ENCODE data around the gene FOXN3. TPM values are rescaled to one million over a fixed set of nuclear protein-coding genes. Genes with fewer than 3 reads are reported as not detected.

FOXN3 gene
- total RNA-seq, 1 experiment from 2014 or later, result 8.8 TPM

DNA sequence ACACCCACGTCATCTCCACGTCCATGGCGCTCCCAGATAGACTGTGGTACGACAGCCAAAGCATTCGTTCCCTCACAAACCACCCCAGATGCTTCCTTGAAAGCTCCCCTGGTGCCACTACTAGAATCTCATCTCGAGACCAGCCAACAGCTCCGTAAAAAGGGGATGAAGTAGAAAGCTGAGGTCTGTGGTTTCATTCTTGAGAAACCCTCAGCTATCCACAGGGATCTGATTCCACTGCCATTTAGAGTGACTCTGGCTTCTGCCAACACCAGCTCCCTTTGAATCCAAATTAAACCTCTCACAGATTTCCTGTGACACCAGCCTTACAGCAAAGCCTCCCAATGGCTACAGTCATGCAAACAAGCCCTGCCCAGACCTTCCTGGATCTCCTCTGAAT is 18.5 kb upstream of the FOXN3 start:
- Histone ChIP-seq H3K9me3 (ENCODE audit: control insufficient read depth, insufficient read depth, low read depth, low read length) (no peaks in the 10 kb centered on the region), H3K4me3 (ENCODE audit: low read depth in 2 of 2, low read length in 2 of 2) (no peak overlapping the region), H3K27ac (ENCODE audit: low read length) (no peak overlapping the region), H3K4me1 (ENCODE audit: control insufficient read depth, insufficient read depth, low read length) (no peaks in the 10 kb centered on the region), H3K27me3 (ENCODE audit: control insufficient read depth, insufficient read depth, low read length) (no peaks in the 10 kb centered on the region), H3K36me3 (ENCODE audit: control insufficient read depth, insufficient read depth, low read length) (no peaks in the 10 kb centered on the region)
- in situ Hi-C loops (cut with HindIII; ENCODE audit: low pct_unique_long_range_greater_than_20kb, low sequenced_read_pairs) (no loop called here), intact Hi-C loops (cut with micrococcal nuclease; ENCODE audit: unreplicated experiment) (no loop called here)
- no TSS peak for BruUV-seq (replicated peaks)
- ChIA-PET POLR2A (no interaction called here), CTCF (no interaction called here)
- no peak for TF ChIP-seq TCF7L2 (IDR thresholded peaks at IDR 0.05; ENCODE audit: low read depth, low read length)
- TF ChIP-seq, protein P1, sequence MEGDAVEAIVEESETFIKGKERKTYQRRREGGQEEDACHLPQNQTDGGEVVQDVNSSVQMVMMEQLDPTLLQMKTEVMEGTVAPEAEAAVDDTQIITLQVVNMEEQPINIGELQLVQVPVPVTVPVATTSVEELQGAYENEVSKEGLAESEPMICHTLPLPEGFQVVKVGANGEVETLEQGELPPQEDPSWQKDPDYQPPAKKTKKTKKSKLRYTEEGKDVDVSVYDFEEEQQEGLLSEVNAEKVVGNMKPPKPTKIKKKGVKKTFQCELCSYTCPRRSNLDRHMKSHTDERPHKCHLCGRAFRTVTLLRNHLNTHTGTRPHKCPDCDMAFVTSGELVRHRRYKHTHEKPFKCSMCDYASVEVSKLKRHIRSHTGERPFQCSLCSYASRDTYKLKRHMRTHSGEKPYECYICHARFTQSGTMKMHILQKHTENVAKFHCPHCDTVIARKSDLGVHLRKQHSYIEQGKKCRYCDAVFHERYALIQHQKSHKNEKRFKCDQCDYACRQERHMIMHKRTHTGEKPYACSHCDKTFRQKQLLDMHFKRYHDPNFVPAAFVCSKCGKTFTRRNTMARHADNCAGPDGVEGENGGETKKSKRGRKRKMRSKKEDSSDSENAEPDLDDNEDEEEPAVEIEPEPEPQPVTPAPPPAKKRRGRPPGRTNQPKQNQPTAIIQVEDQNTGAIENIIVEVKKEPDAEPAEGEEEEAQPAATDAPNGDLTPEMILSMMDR (IDR thresholded peaks at IDR 0.05), result no peak
- no peak for TF ChIP-seq SIN3A (IDR thresholded peaks at IDR 0.05; ENCODE audit: borderline replicate concordance, insufficient read depth, low read depth, low read length)
- TF ChIP-seq, protein P2, sequence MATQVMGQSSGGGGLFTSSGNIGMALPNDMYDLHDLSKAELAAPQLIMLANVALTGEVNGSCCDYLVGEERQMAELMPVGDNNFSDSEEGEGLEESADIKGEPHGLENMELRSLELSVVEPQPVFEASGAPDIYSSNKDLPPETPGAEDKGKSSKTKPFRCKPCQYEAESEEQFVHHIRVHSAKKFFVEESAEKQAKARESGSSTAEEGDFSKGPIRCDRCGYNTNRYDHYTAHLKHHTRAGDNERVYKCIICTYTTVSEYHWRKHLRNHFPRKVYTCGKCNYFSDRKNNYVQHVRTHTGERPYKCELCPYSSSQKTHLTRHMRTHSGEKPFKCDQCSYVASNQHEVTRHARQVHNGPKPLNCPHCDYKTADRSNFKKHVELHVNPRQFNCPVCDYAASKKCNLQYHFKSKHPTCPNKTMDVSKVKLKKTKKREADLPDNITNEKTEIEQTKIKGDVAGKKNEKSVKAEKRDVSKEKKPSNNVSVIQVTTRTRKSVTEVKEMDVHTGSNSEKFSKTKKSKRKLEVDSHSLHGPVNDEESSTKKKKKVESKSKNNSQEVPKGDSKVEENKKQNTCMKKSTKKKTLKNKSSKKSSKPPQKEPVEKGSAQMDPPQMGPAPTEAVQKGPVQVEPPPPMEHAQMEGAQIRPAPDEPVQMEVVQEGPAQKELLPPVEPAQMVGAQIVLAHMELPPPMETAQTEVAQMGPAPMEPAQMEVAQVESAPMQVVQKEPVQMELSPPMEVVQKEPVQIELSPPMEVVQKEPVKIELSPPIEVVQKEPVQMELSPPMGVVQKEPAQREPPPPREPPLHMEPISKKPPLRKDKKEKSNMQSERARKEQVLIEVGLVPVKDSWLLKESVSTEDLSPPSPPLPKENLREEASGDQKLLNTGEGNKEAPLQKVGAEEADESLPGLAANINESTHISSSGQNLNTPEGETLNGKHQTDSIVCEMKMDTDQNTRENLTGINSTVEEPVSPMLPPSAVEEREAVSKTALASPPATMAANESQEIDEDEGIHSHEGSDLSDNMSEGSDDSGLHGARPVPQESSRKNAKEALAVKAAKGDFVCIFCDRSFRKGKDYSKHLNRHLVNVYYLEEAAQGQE (IDR thresholded peaks at IDR 0.05; ENCODE audit: insufficient read depth in 1 of 2, low read depth in 2 of 2, low read length in 1 of 2), result no peak
- no peak for TF ChIP-seq POLR2AphosphoS5 (IDR thresholded peaks at IDR 0.05; ENCODE audit: low read depth, low read length)
- no peak for ATAC-seq
- DNase-seq (ENCODE audit: low read depth, low spot score), result no peak

DNA sequence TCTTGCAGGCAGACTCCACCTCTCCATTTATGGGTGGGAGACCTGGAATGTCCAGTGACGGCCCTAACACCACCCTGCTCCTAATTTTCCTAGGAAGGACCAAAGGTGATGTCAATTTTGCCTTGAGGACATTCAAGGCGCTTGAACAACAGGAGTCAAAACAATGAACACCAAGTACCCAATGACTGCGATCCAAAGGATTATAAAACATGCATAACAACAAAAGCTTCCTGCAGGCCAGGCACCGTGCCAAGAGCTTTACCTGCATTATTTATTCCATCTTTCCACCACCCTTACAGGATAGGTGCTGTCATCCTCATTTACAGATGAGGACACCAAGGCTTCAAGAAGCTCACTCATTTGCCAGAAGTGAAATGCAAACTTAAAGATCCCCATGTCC is 15.2 kb upstream of the FOXN3 start:
- CTCF ChIA-PET, result no interaction called here
- Histone ChIP-seq H3K27me3 (ENCODE audit: control insufficient read depth, insufficient read depth, low read length) (no peaks in the 10 kb centered on the region), H3K27ac (ENCODE audit: low read length) (no peak overlapping the region), H3K36me3 (ENCODE audit: control insufficient read depth, insufficient read depth, low read length) (no peaks in the 10 kb centered on the region), H3K4me1 (ENCODE audit: control insufficient read depth, insufficient read depth, low read length) (no peaks in the 10 kb centered on the region), H3K9me3 (ENCODE audit: control insufficient read depth, insufficient read depth, low read depth, low read length) (no peaks in the 10 kb centered on the region), H3K4me3 (ENCODE audit: low read depth in 2 of 2, low read length in 2 of 2) (no peak overlapping the region)
- in situ Hi-C loops (cut with HindIII; ENCODE audit: low pct_unique_long_range_greater_than_20kb, low sequenced_read_pairs) (no loop called here), intact Hi-C loops (cut with micrococcal nuclease; ENCODE audit: unreplicated experiment) (no loop called here)
- TF ChIP-seq, protein P2 (IDR thresholded peaks at IDR 0.05; ENCODE audit: insufficient read depth in 1 of 2, low read depth in 2 of 2, low read length in 1 of 2), result no peak
- TF ChIP-seq, protein P1 (IDR thresholded peaks at IDR 0.05), result no peak
- TF ChIP-seq POLR2AphosphoS5 (IDR thresholded peaks at IDR 0.05; ENCODE audit: low read depth, low read length), result no peak
- TF ChIP-seq TCF7L2 (IDR thresholded peaks at IDR 0.05; ENCODE audit: low read depth, low read length), result no peak
- no peak for TF ChIP-seq SIN3A (IDR thresholded peaks at IDR 0.05; ENCODE audit: borderline replicate concordance, insufficient read depth, low read depth, low read length)
- BruUV-seq (replicated peaks), result no TSS peak
- no peak for ATAC-seq
- DNase-seq (ENCODE audit: low read depth, low spot score), result no peak
- POLR2A ChIA-PET, result no interaction called here
